Measurements from ENCODE around the gene SERPINB10. TPM values are rescaled to one million over a fixed set of nuclear protein-coding genes. Genes with fewer than 3 reads are reported as not detected.

Gene SERPINB10
- total RNA-seq, 3 donors from 2014 or later: not detected

DNA sequence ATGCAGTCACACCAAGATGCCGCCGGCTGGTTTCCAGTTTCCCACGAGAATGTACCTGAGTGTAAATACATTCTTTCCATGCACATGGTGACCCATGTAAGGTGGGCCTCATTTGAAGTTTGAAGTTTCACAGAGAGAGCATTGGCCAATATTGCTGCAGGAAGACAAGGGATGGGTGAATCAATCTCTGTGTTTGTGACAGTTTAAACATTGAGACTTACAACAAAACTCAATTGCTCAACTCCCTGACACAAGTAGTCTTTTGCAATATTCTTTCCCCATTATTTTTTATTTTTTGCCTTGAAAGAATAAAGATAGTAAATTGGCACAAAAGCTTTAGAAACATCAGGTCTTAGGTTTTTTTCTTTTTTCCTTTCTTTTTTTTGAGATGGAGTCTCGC is 15.2 kb upstream of the SERPINB10 start:
- intact Hi-C loops (cut with DNase I, micrococcal nuclease): no loop called here
- no peak for DNase-seq
- no peaks in the 10 kb centered on the region for H3K36me3 ChIP-seq (ENCODE audit: low read depth)
- no peaks in the 10 kb centered on the region for H3K4me1 ChIP-seq (ENCODE audit: low read depth)
- no peak for ATAC-seq
- H3K9me3 ChIP-seq: no peaks in the 10 kb centered on the region
- no peak overlapping the region for H3K4me3 ChIP-seq
- TF ChIP-seq, protein P1, sequence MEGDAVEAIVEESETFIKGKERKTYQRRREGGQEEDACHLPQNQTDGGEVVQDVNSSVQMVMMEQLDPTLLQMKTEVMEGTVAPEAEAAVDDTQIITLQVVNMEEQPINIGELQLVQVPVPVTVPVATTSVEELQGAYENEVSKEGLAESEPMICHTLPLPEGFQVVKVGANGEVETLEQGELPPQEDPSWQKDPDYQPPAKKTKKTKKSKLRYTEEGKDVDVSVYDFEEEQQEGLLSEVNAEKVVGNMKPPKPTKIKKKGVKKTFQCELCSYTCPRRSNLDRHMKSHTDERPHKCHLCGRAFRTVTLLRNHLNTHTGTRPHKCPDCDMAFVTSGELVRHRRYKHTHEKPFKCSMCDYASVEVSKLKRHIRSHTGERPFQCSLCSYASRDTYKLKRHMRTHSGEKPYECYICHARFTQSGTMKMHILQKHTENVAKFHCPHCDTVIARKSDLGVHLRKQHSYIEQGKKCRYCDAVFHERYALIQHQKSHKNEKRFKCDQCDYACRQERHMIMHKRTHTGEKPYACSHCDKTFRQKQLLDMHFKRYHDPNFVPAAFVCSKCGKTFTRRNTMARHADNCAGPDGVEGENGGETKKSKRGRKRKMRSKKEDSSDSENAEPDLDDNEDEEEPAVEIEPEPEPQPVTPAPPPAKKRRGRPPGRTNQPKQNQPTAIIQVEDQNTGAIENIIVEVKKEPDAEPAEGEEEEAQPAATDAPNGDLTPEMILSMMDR (IDR thresholded peaks at IDR 0.05): no peak

DNA sequence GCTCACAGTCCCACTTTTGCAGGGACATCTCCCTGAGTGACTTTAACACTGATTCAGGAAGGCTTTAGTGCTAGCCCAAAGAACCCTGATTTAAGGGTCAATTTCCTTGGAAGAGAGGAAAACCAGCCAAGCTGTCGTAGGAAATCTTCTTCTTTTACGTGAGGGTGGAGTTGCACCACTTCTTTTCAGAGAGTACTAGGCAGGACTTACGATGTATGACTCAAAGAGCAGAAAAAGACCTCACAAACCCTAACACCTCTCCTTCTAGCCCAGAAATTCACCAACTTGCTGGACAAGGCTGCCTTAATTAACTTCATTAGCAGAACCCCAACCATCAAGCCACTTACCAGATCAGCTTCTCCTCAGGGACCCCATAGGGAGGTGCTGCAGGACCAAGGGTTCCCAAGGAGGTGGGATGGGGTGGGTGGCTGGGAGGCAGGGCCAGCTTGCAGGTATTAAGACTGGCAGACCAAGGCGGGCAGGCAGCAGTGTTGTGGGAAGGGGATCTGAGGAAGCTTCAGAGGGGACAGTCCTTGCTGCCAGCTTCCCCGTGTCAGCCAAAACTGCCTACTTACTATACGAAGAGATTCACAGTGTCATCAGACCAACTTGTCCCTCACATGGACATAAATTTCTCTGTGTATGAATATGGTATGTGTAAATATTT is 13.5 kb upstream of the SERPINB10 start:
- intact Hi-C loops (cut with DNase I, micrococcal nuclease): no loop called here
- Histone ChIP-seq H3K4me1 (ENCODE audit: low read depth) (no peaks in the 10 kb centered on the region), H3K9me3 (no peaks in the 10 kb centered on the region), H3K36me3 (ENCODE audit: low read depth) (no peaks in the 10 kb centered on the region), H3K4me3 (no peak overlapping the region)
- ATAC-seq: no peak
- TF ChIP-seq, protein P1 (IDR thresholded peaks at IDR 0.05): no peak
- no peak for DNase-seq

DNA sequence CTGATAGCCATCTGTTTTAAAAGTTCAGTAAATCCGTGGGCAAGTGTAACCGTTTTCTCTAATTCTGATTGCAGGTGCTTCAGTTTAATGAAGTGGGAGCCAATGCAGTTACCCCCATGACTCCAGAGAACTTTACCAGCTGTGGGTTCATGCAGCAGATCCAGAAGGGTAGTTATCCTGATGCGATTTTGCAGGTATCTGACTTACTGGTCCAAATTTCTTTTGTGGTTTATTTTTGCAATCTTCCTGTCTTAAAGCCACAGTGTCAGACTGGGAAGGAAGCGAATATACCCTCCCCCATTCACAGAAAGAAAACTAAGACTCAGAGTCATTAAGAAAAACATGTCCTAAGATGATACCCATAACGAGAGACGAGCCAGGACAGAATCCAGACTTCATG is 12.6 kb upstream of the SERPINB10 start:
- Histone ChIP-seq H3K36me3 (ENCODE audit: low read depth) (no peaks in the 10 kb centered on the region), H3K4me3 (no peak overlapping the region), H3K4me1 (ENCODE audit: low read depth) (no peaks in the 10 kb centered on the region), H3K9me3 (no peaks in the 10 kb centered on the region)
- ATAC-seq (no peak), DNase-seq (no peak)
- intact Hi-C loops (cut with DNase I, micrococcal nuclease): no loop called here
- TF ChIP-seq, protein P1 (IDR thresholded peaks at IDR 0.05): no peak

DNA sequence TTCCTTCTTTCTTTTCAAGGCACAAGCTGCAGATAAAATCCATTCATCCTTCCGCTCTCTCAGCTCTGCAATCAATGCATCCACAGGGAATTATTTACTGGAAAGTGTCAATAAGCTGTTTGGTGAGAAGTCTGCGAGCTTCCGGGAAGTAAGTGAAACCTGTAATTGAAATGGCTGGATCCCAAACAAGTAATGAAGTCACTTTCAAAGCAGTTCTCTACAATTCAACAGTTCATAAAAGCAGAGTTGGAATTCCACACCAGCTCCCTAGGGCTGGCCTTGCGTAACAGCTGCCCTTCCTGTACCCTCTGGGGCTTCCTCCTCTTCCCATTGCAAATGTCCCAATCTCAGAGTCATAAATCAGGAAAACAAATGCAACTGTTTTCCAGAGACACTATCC is 10.7 kb upstream of the SERPINB10 start:
- DNase-seq (no peak), ATAC-seq (no peak)
- no peak overlapping the region for H3K4me3 ChIP-seq
- H3K9me3 ChIP-seq: no peaks in the 10 kb centered on the region
- TF ChIP-seq, protein P1 (IDR thresholded peaks at IDR 0.05): no peak
- intact Hi-C loops (cut with DNase I, micrococcal nuclease): no loop called here
- no peaks in the 10 kb centered on the region for H3K4me1 ChIP-seq (ENCODE audit: low read depth)
- H3K36me3 ChIP-seq (ENCODE audit: low read depth): no peaks in the 10 kb centered on the region

DNA sequence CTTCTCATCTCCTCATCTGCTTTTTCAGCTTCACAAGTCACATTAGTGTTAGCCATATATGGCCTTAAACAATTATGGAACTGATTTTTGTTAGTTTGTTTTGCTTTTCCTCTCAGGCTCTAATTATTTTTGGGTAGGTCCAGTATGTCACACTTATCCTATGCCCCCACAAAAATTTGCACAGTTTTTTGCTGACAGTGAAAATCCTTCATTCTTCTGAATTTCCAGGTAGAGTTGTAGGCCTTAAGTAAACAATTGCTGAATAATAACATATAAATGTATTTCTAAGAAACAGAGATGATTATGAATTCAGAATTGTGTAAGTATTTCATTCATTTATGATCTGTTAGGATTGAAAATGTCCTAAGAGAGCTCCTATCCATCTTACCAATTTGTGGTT is 8.6 kb upstream of the SERPINB10 start:
- DNase-seq: no peak
- Histone ChIP-seq H3K36me3 (ENCODE audit: low read depth) (no peaks in the 10 kb centered on the region), H3K9me3 (no peaks in the 10 kb centered on the region), H3K4me3 (no peak overlapping the region), H3K4me1 (ENCODE audit: low read depth) (no peaks in the 10 kb centered on the region)
- TF ChIP-seq, protein P1 (IDR thresholded peaks at IDR 0.05): no peak
- no peak for ATAC-seq
- intact Hi-C loops (cut with DNase I, micrococcal nuclease): no loop called here
